Measurements from ENCODE around the gene SORCS2.

GRCh38 chr4:7288751-7289523 lies 96.6 kb downstream of the SORCS2 start:
- TF ChIP-seq CTCF (IDR thresholded peaks at IDR 0.05), result no peak
- TF ChIP-seq POLR2AphosphoS5 (IDR thresholded peaks at IDR 0.05), result no peak
- TF ChIP-seq POLR2A (IDR thresholded peaks at IDR 0.05), result no peak
